GM23248 (cell line): Measurements from ENCODE around the gene ATP9A. TPM values are rescaled to one million over a fixed set of nuclear protein-coding genes. Genes with fewer than 3 reads are reported as not detected.

ENCODE experiments used
- DNase-seq: peaks from one replicate; pipeline ENCODE4 v3.0.0-alpha.2; 2015
- H2AFZ ChIP-seq: fragments of 200-600 bp; sonication (generic); 2 replicates; pipeline ENCODE4 v1.6.1; 2016; ENCODE audit warnings: antibody characterized with exemption
- H3F3A ChIP-seq: fragments of 200-600 bp; sonication (generic); 2 replicates; pipeline ENCODE4 v1.6.1; 2016; ENCODE audit warnings: mild to moderate bottlenecking, antibody characterized with exemption, mixed run types; ENCODE audit not compliant: insufficient read depth
- H3K27ac ChIP-seq: fragments of 200-600 bp; sonication (generic); 2 replicates; pipeline ENCODE4 v1.5.1; 2016; ENCODE audit warnings: mild to moderate bottlenecking
- H3K27me3 ChIP-seq: fragments of 200-600 bp; sonication (generic); replicated peaks from 2 replicates; pipeline ENCODE4 v1.6.1; 2016; ENCODE audit warnings: mild to moderate bottlenecking; ENCODE audit not compliant: insufficient read depth
- H3K36me3 ChIP-seq: fragments of 200-600 bp; sonication (generic); 2 replicates; pipeline ENCODE4 v1.6.1; 2016; ENCODE audit warnings: low read depth, mild to moderate bottlenecking
- H3K4me1 ChIP-seq: fragments of 200-600 bp; sonication (generic); 2 replicates; pipeline ENCODE4 v1.6.1; 2016; ENCODE audit warnings: mild to moderate bottlenecking; ENCODE audit not compliant: insufficient read depth
- H3K4me2 ChIP-seq: fragments of 200-600 bp; sonication (generic); one replicate; pipeline ENCODE4 v1.6.1; 2016; ENCODE audit warnings: mild to moderate bottlenecking; ENCODE audit not compliant: unreplicated experiment
- H3K4me3 ChIP-seq: fragments of 200-600 bp; sonication (generic); 2 replicates; pipeline ENCODE4 v1.5.1; 2016; ENCODE audit warnings: mild to moderate bottlenecking
- H3K79me2 ChIP-seq: fragments of 200-600 bp; sonication (generic); 2 replicates; pipeline ENCODE4 v1.6.1; 2016; ENCODE audit warnings: mild to moderate bottlenecking; ENCODE audit not compliant: insufficient read depth
- H3K9ac ChIP-seq: fragments of 200-600 bp; sonication (generic); 2 replicates; pipeline ENCODE4 v1.6.1; 2016; ENCODE audit warnings: mild to moderate bottlenecking
- H3K9me2 ChIP-seq: fragments of 200-600 bp; sonication (generic); 2 replicates; pipeline ENCODE4 v1.6.1; 2016; ENCODE audit warnings: mixed run types, mild to moderate bottlenecking, moderate library complexity; ENCODE audit not compliant: insufficient read depth
- H3K9me3 ChIP-seq: fragments of 200-600 bp; sonication (generic); one replicate; pipeline ENCODE4 v1.6.1; 2017; ENCODE audit warnings: low read depth
- H4K20me1 ChIP-seq: fragments of 200-600 bp; sonication (generic); 2 replicates; pipeline ENCODE4 v1.6.0; 2016; ENCODE audit not compliant: insufficient read depth
- EZH2 ChIP-seq: fragments of 200-600 bp; sonication (generic); IDR thresholded peaks from 2 replicates; pipeline ENCODE4 v1.6.1; 2018; ENCODE audit warnings: antibody characterized with exemption, mild to moderate bottlenecking; ENCODE audit not compliant: insufficient read depth, poor library complexity, severe bottlenecking
- EZH2phosphoT487 ChIP-seq: fragments of 200-600 bp; sonication (generic); IDR thresholded peaks from 2 replicates; pipeline ENCODE4 v1.6.1; 2018; ENCODE audit warnings: antibody characterized with exemption, moderate library complexity, mild to moderate bottlenecking, low read depth; ENCODE audit not compliant: insufficient read depth
- WGBS, 2 experiments: methylation state at CpG; one replicate each; pipeline ENCODE4 v1.1.6; 2015 to 2017; ENCODE audit warnings: low lambda C conversion rate in 2 of 2, low coverage in 1 of 2; ENCODE audit errors: missing lambda C conversion rate in 2 of 2; 5-methylcytosine and 5-hydroxymethylcytosine counted together
- in situ Hi-C: fragments of 300-500 bp; cut with MboI; formaldehyde crosslinking; loops from 2 replicates; pipeline ENCODE4 v1.15.0; 2020
- polyA plus RNA-seq: library from polyadenylated mRNA; unstranded; fragments of >200 nt; fragmentation: Nextera tagmentation; extraction: Ambion mirVana; gene quantifications from 2 replicates; pipeline ENCODE4 v1.2.1, GENCODE V29; 2016
- total RNA-seq: library from RNA; depleted of rRNA; stranded (reverse); fragments of >200 nt; shearing (Covaris generic); gene quantifications from 2 replicates; pipeline ENCODE4 v1.2.3, GENCODE V29; 2014

The ATP9A gene
- total and polyA plus RNA-seq, 2 experiments from 2014 or later = 6.9 to 15.9 TPM

DNA sequence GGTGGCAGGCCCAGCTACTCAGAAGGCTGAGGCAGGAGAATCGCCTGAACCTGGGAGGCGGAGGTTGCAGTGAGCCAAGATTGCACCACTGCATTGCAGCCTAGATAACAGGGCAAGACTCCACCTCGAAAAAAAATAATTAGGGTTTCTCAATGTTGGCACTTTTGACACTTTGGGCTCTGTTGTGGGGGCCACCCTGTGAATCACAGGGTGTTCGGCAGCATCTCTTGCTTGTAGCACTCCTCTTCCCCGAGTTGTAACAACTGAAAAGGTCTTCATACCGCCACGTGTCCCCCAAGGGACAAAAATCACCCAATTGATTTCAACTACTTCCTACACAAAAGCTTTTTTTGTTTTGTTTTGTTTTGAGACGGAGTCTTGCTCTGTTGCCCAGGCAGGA lies 172.4 kb downstream of the ATP9A start:
- H3K27ac ChIP-seq = no peak overlapping the region
- 0 out of 2 replicates have a peak, but pooled peaks cover 4% of the 10 kb centered on the region for H4K20me1 ChIP-seq
- TF ChIP-seq EZH2phosphoT487 (no peak), EZH2 (no peak)

GRCh38 chr20:51595058-51595532 lies 173.1 kb downstream of the ATP9A start:
- no peaks in the 10 kb centered on the region for H3K36me3 ChIP-seq
- no peaks in the 10 kb centered on the region for H3K27me3 ChIP-seq
- H3K4me3 ChIP-seq = 0 out of 2 replicates have a peak overlapping the region, but pooled peaks have one; percentile 14
- no peaks in the 10 kb centered on the region for H3K79me2 ChIP-seq
- 2 to 3% methylated on average over 13 of the region's 13 CpGs for WGBS, 2 experiments
- no peaks in the 10 kb centered on the region for H3K9me2 ChIP-seq
- DNase-seq = peak; percentile 94
- H3K9me3 ChIP-seq = no peaks in the 10 kb centered on the region
- peak overlapping the region; percentile 22; the same call in 1 of the 2 replicates for H2AFZ ChIP-seq
- H3K27ac ChIP-seq = no peak overlapping the region
- 0 out of 2 replicates have a peak, but pooled peaks cover 5% of the 10 kb centered on the region for H3K4me1 ChIP-seq
- no peaks in the 10 kb centered on the region for H3F3A ChIP-seq
- in situ Hi-C loops = loop anchor here (5.0 kb wide), 1 partner anchor 218 kb away; no protein-coding TSS in a partner anchor
- 0 out of 2 replicates have a peak, but pooled peaks cover 4% of the 10 kb centered on the region for H4K20me1 ChIP-seq
- H3K4me2 ChIP-seq = peak overlapping the region; percentile 15
- TF ChIP-seq EZH2phosphoT487 (no peak), EZH2 (no peak)
- H3K9ac ChIP-seq = peak overlapping the region; percentile 28

More for the DNA sequence above, 172.4 kb downstream of the ATP9A start:
- no peak for DNase-seq
- no peaks in the 10 kb centered on the region for H3K9me2 ChIP-seq
- 64 to 66% methylated on average over 8 of the region's 8 CpGs for WGBS, 2 experiments
- H3K79me2 ChIP-seq = no peaks in the 10 kb centered on the region
- H3F3A ChIP-seq = no peaks in the 10 kb centered on the region
- no peak overlapping the region for H3K9ac ChIP-seq
- in situ Hi-C loops = loop anchor here (5.0 kb wide), 1 partner anchor 218 kb away; no protein-coding TSS in a partner anchor
- H3K4me1 ChIP-seq = 0 out of 2 replicates have a peak, but pooled peaks cover 5% of the 10 kb centered on the region
- no peak overlapping the region for H3K4me2 ChIP-seq
- no peaks in the 10 kb centered on the region for H3K36me3 ChIP-seq
- H3K4me3 ChIP-seq = no peak overlapping the region
- no peaks in the 10 kb centered on the region for H3K9me3 ChIP-seq
- no peaks in the 10 kb centered on the region for H3K27me3 ChIP-seq
- no peak overlapping the region for H2AFZ ChIP-seq

DNA sequence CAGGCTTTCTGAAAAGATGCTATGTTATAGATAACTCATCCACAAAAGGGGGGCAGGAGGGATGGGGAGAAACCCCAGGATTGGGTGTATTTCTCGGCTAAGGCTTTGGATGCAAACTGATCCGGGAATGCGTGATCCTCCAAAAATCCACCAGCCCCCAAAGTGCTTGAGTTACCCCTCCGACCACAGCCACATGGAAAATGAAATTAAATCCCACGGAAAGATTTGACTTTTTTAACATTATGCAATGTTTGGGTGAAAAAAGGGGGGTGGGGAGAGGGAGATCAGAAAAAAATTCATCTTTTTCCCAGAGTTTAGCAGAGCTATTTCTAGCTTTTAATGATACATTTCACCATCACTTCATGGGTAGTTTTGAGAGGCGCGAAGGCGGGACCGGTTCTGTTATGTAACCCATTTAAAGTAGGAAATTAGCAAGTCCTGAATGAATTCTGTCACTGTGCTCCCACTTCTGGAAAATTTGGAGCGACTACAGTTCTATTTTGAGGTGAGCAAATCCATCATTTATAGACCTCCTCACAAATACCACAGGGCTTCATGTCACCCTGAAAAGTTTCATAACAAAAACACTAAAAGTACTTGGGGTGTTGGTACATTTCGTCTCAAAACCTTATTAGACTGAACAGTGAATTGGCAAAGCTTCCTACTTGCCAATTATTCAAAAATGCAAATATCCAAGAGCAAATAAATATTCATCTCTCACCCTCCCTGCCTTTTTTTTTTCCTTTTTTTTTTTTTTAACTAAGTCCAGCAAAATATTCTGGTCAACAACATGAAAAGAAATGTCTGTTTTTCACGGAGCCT lies 173.7 kb downstream of the ATP9A start:
- H3K9me3 ChIP-seq = no peaks in the 10 kb centered on the region
- in situ Hi-C loops = loop anchor here (5.0 kb wide), 1 partner anchor 217 kb away; no protein-coding TSS in a partner anchor
- H3K9me2 ChIP-seq = no peaks in the 10 kb centered on the region
- no peaks in the 10 kb centered on the region for H3K36me3 ChIP-seq
- 37 to 45% methylated on average over 12 of the region's 12 CpGs for WGBS, 2 experiments
- 0 out of 2 replicates have a peak, but pooled peaks cover 2% of the 10 kb centered on the region for H4K20me1 ChIP-seq
- peak overlapping the region; percentile 28 for H3K9ac ChIP-seq
- 0 out of 2 replicates have a peak overlapping the region, but pooled peaks have one; percentile 14 for H3K4me3 ChIP-seq
- no peak overlapping the region for H3K27ac ChIP-seq
- H3K79me2 ChIP-seq = no peaks in the 10 kb centered on the region
- 0 out of 2 replicates have a peak, but pooled peaks cover 5% of the 10 kb centered on the region for H3K4me1 ChIP-seq
- TF ChIP-seq EZH2phosphoT487 = no peak
- TF ChIP-seq EZH2 = no peak
- H3F3A ChIP-seq = no peaks in the 10 kb centered on the region
- peak overlapping the region; percentile 22; the same call in 1 of the 2 replicates for H2AFZ ChIP-seq
- DNase-seq = no peak
- H3K27me3 ChIP-seq = no peaks in the 10 kb centered on the region
- H3K4me2 ChIP-seq = peak overlapping the region; percentile 15

GRCh38 chr20:51593584-51593983 lies 174.6 kb downstream of the ATP9A start:
- Histone ChIP-seq H3K4me2 (no peak overlapping the region), H4K20me1 (no peaks in the 10 kb centered on the region), H3K9me2 (no peaks in the 10 kb centered on the region), H3K9ac (no peak overlapping the region), H3K79me2 (no peaks in the 10 kb centered on the region), H2AFZ (no peak overlapping the region), H3K4me1 (0 out of 2 replicates have a peak, but pooled peaks cover 5% of the 10 kb centered on the region), H3K9me3 (no peaks in the 10 kb centered on the region), H3K36me3 (no peaks in the 10 kb centered on the region), H3K27me3 (no peaks in the 10 kb centered on the region), H3K27ac (no peak overlapping the region), H3K4me3 (no peak overlapping the region), H3F3A (no peaks in the 10 kb centered on the region)
- WGBS, 2 experiments = 95 to 100% methylated on average over 2 of the region's 2 CpGs
- in situ Hi-C loops = no loop called here
- no peak for DNase-seq
- TF ChIP-seq EZH2phosphoT487 (no peak), EZH2 (no peak)
